Skin of body (tissue), 2 donors: Measurements from ENCODE around the gene SNTA1. TPM values are rescaled to one million over a fixed set of nuclear protein-coding genes. Genes with fewer than 3 reads are reported as not detected.
"Not testable (repeated sequence)": the region's sequence is repeated elsewhere in the genome, so short reads cannot be mapped to it uniquely, and the experiment has no call there.

ENCODE experiments used
- DNase-seq: peaks from one replicate; lab custom pipeline; 2025; lab: John Stamatoyannopoulos, UW
- total RNA-seq: library from RNA; depleted of rRNA; stranded (reverse); fragments of >200 nt; gene quantifications from one replicate; pipeline ENCODE4 v1.2.3, GENCODE V29; 2014

The SNTA1 gene
- total RNA-seq, 1 donor from 2014 or later = 8.7 TPM

DNA sequence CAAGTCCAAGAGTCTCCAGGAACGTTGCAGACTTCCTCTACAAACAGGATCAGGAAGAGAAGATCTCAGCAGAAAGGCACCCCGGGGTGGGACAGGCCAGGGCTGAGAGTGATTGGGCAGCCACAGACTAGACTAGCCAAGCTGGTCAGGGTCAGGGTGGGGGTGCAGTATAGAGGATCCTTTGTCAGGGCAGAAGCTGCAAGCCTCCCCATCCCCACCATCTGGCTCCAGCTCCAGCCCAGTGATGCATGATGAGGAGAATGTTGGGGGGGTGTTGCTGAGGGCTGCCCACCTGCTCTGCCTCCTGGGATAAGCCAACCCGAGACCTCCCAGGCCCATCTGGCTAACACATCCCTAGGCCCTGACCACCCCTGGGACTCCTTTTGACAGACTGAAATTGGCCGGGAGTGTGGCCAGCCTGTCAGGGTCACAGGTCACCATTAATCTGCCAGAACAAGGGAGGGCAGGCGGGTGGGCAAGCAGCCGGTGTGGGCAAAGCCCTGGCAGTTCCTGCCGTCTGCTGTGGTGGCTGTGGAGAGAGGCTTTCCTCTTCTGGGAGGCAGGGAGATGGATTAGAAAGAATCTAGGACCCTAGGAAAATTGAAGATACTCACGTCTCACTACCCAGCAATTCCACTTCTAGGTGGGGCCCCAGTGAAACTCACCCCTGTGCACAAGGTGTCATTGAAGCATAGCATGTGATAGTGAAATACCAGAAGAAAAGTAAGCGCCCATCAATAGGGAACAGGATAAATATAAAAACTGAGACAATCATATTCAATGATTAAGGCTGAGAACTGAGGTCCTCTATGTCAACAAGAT is 22.1 kb upstream of the SNTA1 start:
- no peak for DNase-seq

DNA sequence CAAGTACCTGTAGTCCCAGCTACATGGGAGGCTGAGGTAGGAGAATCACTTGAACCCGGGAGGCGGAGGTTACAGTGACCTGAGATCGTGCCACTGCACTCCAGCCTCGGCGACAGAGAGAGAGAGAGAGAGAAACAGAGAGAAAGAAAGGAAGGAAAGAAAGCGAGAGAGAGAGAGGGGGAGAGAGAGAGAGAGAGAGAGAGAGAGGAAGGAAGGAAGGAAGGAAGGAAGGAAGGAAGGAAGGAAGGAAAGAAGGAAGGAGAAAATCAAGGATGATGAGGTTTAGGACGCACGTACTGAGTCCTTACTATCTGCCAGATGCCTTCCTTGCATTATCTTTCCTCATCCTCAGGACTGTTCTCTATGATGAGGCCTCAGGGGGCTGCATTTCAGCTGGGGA is 21.2 kb upstream of the SNTA1 start:
- DNase-seq = not testable (repeated sequence)

GRCh38 chr20:33463332-33464101 is 20.0 kb upstream of the SNTA1 start:
- DNase-seq = no peak

DNA sequence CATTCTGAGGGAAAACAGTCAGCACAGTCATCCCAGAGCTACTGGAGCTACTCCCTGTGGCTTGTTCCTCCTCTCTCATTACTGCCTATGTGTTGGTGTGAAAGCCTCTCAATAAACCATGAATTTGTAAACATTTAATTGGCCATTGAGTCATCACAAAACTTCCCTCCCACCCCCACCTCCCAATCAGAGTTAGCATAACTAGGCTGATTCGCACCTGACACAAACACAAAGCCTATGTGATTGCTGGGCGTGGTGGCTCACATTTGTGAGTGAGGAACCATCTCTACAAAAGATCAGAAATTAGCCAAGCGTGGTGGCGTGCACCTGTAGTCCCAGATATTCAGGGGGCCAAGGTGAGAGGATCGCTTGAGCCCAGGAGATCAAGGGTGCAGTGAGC is 17.1 kb upstream of the SNTA1 start:
- DNase-seq = no peak

- DNase-seq = no peak
These were observed 16.0 kb upstream of the SNTA1 start for GRCh38 chr20:33459599-33459998.

DNA sequence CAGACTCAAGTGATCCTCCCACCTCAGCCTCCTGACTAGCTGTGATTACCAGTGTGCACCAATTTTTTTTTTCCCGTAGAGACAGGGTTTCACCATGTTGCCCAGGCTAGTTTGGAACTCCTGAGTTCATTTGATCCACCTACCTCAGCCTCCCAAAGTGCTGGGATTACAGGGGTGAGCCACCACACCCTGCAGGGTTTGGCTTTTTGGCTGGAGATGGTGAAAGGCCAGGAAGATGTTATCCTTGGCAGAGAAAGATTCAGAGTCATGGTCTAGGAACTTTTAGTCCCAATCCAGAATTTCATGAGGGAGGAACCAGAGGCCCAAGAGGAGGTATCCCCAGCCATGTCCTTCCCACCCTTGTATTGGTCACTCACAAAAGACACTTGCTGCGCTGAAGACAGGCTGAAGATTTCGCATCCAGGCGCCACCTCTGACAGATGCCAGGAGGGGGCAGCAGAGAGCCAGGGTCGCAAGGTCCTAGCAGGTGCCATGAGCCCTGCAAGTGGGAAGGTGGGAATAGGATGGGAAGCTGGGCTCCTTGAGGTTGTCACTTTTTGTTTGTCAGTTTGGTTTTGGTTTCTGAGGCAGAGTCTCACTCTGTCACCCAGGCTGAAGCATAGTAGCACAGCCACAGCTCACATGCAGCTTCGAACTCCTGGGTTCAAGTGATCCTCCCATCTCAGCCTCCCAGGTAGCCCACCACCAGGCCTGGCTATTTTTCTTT is 13.5 kb upstream of the SNTA1 start:
- DNase-seq = peak; percentile 67

DNA sequence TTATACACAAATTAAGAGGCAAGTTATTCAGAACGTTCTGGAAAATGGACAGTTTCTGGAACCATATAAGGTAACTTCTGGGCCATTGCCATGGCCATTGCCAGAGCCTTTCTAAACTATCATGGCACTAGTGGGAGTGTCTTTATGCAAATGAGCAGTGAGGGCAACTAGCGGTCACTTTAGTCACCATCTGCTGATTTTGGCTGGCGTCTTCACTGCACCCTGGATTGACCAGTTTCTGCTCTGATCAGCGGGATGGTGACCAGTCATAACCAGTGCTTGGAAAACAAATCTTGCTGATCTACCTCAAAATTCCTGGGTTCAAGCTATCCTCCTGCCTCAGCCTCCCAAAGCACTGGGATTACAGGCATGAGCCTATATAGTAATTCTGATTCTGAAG is 7.3 kb upstream of the SNTA1 start:
- DNase-seq = no peak

DNA sequence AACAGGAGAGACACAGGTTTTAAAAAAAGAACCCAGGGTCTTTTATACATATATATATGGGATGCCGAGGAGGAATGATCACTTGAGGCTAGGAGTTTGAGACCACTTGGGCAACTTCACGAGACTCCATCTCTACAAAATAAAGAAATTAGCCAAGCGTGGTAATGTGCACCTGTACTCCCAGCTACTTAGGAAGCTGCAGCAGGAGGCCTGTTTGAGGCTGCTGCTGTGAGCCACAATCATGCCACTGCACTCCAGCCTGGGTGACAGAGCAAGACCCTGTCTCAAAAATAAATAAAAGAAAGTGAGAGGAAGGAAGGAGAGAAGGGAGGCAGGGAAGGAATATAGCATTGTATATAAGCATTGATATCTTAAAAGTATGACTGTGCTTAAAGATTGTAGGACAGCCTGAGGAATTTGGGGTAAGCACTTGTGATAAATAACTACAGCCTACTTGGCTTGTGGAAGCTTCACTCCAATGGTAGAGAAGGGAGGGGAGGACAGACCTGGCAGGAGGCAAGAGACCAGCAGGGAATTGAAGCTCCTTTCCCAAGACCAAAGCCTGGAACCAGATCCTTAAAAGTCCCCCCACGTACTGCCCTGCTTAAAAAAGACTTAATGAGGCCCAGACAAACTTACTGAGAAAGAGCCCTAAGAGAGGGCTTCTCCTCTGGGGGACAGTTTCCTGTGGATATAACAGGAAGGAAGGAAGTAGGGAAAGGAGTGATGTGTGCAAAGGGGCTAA is 2.5 kb upstream of the SNTA1 start:
- DNase-seq = no peak

GRCh38 chr20:33444797-33445560 is 1.4 kb upstream of the SNTA1 start:
- no peak for DNase-seq

- DNase-seq = no peak
These were observed 504 bp downstream of the SNTA1 start for GRCh38 chr20:33443006-33443511.

- DNase-seq = no peak
These were observed 1.2 kb downstream of the SNTA1 start for GRCh38 chr20:33442136-33443005.

- no peak for DNase-seq
These were observed 2.2 kb downstream of the SNTA1 start for GRCh38 chr20:33441142-33441955.

GRCh38 chr20:33440562-33440961 is 3.0 kb downstream of the SNTA1 start:
- not testable (repeated sequence) for DNase-seq

DNA sequence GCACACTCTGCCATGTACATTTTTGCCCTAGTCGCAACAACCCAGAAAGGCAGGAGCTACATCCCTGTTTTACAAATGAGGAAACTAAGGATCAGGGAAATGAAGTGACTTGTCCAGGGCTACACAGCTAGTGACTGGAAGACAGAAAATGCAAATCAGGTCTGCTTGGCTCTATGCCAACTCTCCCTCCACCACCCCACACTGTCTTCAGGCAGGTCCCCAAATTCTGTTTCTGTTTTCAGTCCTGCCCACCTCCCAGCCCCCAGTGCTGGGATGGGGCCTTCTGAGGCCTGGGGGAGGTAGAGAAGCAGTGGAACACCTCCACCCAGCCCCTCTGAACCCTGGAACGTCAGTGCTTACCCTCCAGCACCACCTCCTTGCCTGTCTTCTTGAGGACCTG is 5.1 kb downstream of the SNTA1 start:
- DNase-seq = no peak

DNA sequence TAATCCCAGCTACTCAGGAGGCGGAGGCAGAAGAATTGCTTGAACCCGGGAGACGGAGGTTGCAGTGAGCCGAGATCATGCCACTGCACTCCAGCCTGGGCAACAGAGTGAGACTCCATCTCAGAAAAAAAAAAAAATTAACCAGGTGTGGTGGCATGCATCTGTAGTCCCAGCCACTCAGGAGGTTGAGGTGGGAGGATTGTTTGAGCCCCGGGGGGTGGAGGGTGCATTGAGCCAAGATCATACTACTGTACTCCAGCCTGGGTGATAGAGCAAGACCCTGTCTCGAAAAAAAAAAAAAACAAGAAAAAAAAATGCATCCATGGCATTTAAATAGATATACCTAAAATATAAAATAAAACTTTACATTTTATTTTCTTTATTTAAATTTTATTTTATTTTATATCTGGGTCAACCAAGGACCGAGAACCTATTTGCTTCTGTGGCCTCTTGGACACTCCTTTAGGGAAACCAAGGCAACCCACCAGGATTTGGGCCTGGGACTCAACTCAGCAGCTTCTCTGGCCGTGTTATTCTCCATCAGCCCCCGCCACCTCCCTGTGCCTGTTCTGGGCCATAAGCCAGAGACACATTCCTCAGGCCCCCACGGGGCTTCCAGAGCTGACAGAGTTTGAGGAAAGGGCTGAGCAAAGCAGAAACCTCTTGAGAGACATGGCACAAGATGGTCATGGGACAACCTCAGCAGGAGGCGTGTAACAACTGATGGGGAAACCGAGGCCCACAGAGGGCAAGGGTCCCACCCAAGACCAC is 6.2 kb downstream of the SNTA1 start:
- DNase-seq = peak; percentile 39

DNA sequence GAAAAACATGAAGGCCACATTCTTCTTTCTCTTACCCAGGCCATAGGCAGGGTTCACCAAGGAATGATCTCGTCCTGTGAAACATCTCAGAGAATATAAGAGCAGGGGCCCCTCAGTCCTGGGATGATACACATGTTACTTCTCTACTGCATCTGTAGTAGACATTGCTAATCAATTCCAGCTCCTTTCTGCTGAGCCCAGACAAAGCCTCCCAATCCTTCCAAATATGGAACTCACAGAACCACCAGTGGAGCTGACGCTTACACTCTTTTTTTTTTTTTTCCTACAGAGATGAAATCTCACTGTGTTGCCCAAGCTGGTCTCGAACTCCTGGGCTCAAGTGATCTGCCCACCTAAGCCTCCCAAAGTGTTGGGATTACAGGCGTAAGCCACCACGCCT is 9.1 kb downstream of the SNTA1 start:
- peak; percentile 48 for DNase-seq

- no peak for DNase-seq
These were observed 9.9 kb downstream of the SNTA1 start for GRCh38 chr20:33433465-33434234.
